MCF 10A (cell line): ENCODE data around the gene ETNK2. TPM values are rescaled to one million over a fixed set of nuclear protein-coding genes. Genes with fewer than 3 reads are reported as not detected.

Experiments used
- BruUV-seq: library from RNA; stranded (reverse); fragments of 400-500 nt; replicated peaks from 2 replicates; lab custom pipeline; 2021; lab: Mats Ljungman, UMichigan
- CTCF ChIA-PET: fragments of 300-600 bp; sonication (Branson Sonifier 250); formaldehyde crosslinking; extraction: SDS; loops from one replicate; lab custom pipeline; 2021; ENCODE audit warnings: antibody characterized with exemption, inconsistent platforms; lab: Yijun Ruan, JAX
- POLR2A ChIA-PET: fragments of 300-600, 350-650 bp; sonication (Branson Sonifier 250); formaldehyde crosslinking; extraction: SDS; loops from one replicate; lab custom pipeline; 2020; ENCODE audit warnings: antibody characterized with exemption, inconsistent platforms; lab: Yijun Ruan, JAX
- DNase-seq: peaks from one replicate; pipeline ENCODE4 v3.0.0-alpha.2; 2018; ENCODE audit not compliant: unreplicated experiment
- H3K27ac Mint-ChIP-seq: one replicate; pipeline ENCODE4 v1.8.0; 2022; ENCODE audit warnings: mild to moderate bottlenecking, low read depth, mixed read lengths; ENCODE audit not compliant: unreplicated experiment
- H3K27me3 Mint-ChIP-seq: one replicate; pipeline ENCODE4 v1.8.0; 2022; ENCODE audit warnings: mixed read lengths; ENCODE audit not compliant: insufficient read depth, unreplicated experiment
- H3K36me3 Mint-ChIP-seq: one replicate; pipeline ENCODE4 v1.8.0; 2022; ENCODE audit warnings: mild to moderate bottlenecking, moderate library complexity, mixed read lengths; ENCODE audit not compliant: insufficient read depth, unreplicated experiment
- H3K4me1 Mint-ChIP-seq: one replicate; pipeline ENCODE4 v1.8.0; 2022; ENCODE audit warnings: mixed read lengths; ENCODE audit not compliant: insufficient read depth, unreplicated experiment
- H3K4me3 Mint-ChIP-seq: one replicate; pipeline ENCODE4 v1.8.0; 2022; ENCODE audit warnings: mild to moderate bottlenecking, moderate library complexity, mixed read lengths; ENCODE audit not compliant: unreplicated experiment
- H3K9me3 Mint-ChIP-seq: one replicate; pipeline ENCODE4 v1.8.0; 2022; ENCODE audit warnings: mixed read lengths; ENCODE audit not compliant: unreplicated experiment
- intact Hi-C: fragments of 100-400 bp; cut with micrococcal nuclease; formaldehyde crosslinking; loops from 2 replicates; pipeline ENCODE4 v1.14.1; 2022
- total RNA-seq: library from RNA; stranded (reverse); gene quantifications from 2 replicates; pipeline ENCODE4 v1.2.3, GENCODE V29; 2022
- TF ChIP-seq, protein P1 (sequence below): fragments of 200-600 bp; IDR thresholded peaks from one replicate; pipeline ENCODE4 v1.8.0; 2022; ENCODE audit warnings: antibody characterized with exemption, mild to moderate bottlenecking; ENCODE audit not compliant: unreplicated experiment

ETNK2 gene
- total RNA-seq, 1 experiment from 2014 or later, result 9.5 TPM

- no peaks in the 10 kb centered on the region for H3K36me3 Mint-ChIP-seq
- DNase-seq, result no peak
- CTCF ChIA-PET, result interaction anchor here (0.5 to 18.9 kb wide), 9 partner anchors 15 to 345 kb away, joined by 3 to 505 read pairs (median 5); partner anchors contain the start of gene PLEKHA6
- TF ChIP-seq, protein P1, sequence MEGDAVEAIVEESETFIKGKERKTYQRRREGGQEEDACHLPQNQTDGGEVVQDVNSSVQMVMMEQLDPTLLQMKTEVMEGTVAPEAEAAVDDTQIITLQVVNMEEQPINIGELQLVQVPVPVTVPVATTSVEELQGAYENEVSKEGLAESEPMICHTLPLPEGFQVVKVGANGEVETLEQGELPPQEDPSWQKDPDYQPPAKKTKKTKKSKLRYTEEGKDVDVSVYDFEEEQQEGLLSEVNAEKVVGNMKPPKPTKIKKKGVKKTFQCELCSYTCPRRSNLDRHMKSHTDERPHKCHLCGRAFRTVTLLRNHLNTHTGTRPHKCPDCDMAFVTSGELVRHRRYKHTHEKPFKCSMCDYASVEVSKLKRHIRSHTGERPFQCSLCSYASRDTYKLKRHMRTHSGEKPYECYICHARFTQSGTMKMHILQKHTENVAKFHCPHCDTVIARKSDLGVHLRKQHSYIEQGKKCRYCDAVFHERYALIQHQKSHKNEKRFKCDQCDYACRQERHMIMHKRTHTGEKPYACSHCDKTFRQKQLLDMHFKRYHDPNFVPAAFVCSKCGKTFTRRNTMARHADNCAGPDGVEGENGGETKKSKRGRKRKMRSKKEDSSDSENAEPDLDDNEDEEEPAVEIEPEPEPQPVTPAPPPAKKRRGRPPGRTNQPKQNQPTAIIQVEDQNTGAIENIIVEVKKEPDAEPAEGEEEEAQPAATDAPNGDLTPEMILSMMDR, result no peak
- no TSS peak for BruUV-seq
- POLR2A ChIA-PET, result interaction anchor here (0.5 to 0.6 kb wide), 2 partner anchors 41 to 186 kb away, joined by 3 read pairs; no protein-coding TSS in a partner anchor
- peaks cover 13% of the 10 kb centered on the region for H3K4me1 Mint-ChIP-seq
- no peak overlapping the region for H3K27ac Mint-ChIP-seq
- H3K4me3 Mint-ChIP-seq, result no peak overlapping the region
- H3K27me3 Mint-ChIP-seq, result no peaks in the 10 kb centered on the region
- intact Hi-C loops, result no loop called here
- H3K9me3 Mint-ChIP-seq, result no peaks in the 10 kb centered on the region
These were observed 6.1 kb upstream of the ETNK2 start for GRCh38 chr1:204157962-204158361.

DNA sequence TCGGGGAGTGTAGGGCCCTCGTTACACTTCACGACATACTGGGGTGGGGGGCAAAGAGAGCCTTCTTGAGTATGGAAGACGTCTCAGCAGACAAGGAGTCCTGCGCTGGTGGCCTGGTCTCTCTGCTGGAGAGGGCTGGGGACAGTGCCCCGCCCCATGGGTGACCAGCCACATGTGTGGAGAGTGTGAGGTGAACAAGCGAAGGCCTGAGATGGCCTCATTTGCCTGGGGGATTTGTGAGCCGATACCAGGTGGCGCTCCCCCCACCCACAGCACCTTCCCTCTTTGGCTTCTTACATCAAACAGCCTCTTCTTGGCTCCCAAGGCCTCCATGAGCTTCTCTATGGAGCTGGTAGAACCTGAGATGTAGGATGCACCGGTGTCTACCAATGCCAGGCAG is 4.0 kb upstream of the ETNK2 start:
- no peaks in the 10 kb centered on the region for H3K27me3 Mint-ChIP-seq
- ChIA-PET POLR2A (interaction anchor here (0.7 to 2.9 kb wide), 5 partner anchors 25 to 296 kb away, joined by 3 to 22 read pairs (median 8); no protein-coding TSS in a partner anchor), CTCF (interaction anchor here (0.6 to 18.9 kb wide), 6 partner anchors 8 to 1283 kb away, joined by 3 to 505 read pairs (median 4); no protein-coding TSS in a partner anchor)
- intact Hi-C loops, result no loop called here
- peaks cover 18% of the 10 kb centered on the region for H3K4me1 Mint-ChIP-seq
- H3K36me3 Mint-ChIP-seq, result no peaks in the 10 kb centered on the region
- no peaks in the 10 kb centered on the region for H3K9me3 Mint-ChIP-seq
- H3K4me3 Mint-ChIP-seq, result no peak overlapping the region
- no TSS peak for BruUV-seq
- no peak for DNase-seq
- TF ChIP-seq, protein P1, result no peak
- no peak overlapping the region for H3K27ac Mint-ChIP-seq

- TF ChIP-seq, protein P1, result no peak
- peak; percentile 37 for DNase-seq
- H3K27ac Mint-ChIP-seq, result peak overlapping the region; percentile 27
- CTCF ChIA-PET, result interaction anchor here (0.6 to 18.9 kb wide), 25 partner anchors 9 to 371 kb away, joined by 3 to 505 read pairs (median 4); partner anchors contain the start of gene GOLT1A
- BruUV-seq, result no TSS peak
- intact Hi-C loops, result no loop called here
- no peak overlapping the region for H3K4me3 Mint-ChIP-seq
- H3K27me3 Mint-ChIP-seq, result no peaks in the 10 kb centered on the region
- no peaks in the 10 kb centered on the region for H3K36me3 Mint-ChIP-seq
- H3K4me1 Mint-ChIP-seq, result peaks cover 30% of the 10 kb centered on the region
- H3K9me3 Mint-ChIP-seq, result no peaks in the 10 kb centered on the region
- POLR2A ChIA-PET, result interaction anchor here (0.6 to 2.9 kb wide), 19 partner anchors 9 to 606 kb away, joined by 3 to 22 read pairs (median 4); partner anchors contain the start of gene MDM4
These were observed 2.9 kb upstream of the ETNK2 start for GRCh38 chr1:204154568-204155255.

- BruUV-seq, result no TSS peak
- no peak overlapping the region for H3K4me3 Mint-ChIP-seq
- H3K27me3 Mint-ChIP-seq, result no peaks in the 10 kb centered on the region
- ChIA-PET POLR2A (interaction anchor here (0.8 to 1.3 kb wide), 3 partner anchors 9 to 362 kb away, joined by 3 to 12 read pairs (median 4); partner anchors contain the start of gene MDM4), CTCF (interaction anchor here (0.6 to 18.9 kb wide), 14 partner anchors 10 to 640 kb away, joined by 3 to 505 read pairs (median 6); partner anchors contain the start of gene GOLT1A)
- DNase-seq, result no peak
- H3K27ac Mint-ChIP-seq, result no peak overlapping the region
- peaks cover 40% of the 10 kb centered on the region for H3K4me1 Mint-ChIP-seq
- H3K9me3 Mint-ChIP-seq, result no peaks in the 10 kb centered on the region
- H3K36me3 Mint-ChIP-seq, result no peaks in the 10 kb centered on the region
- intact Hi-C loops, result no loop called here
- TF ChIP-seq, protein P1, result no peak
These were observed 1.8 kb upstream of the ETNK2 start for GRCh38 chr1:204153667-204154066.
